Coronary artery (tissue), 2 donors: Measurements from ENCODE around the gene AKR1C4.
"Not testable (repeated sequence)": the region's sequence is repeated elsewhere in the genome, so short reads cannot be mapped to it uniquely, and the experiment has no call there.

Experiments
- DNase-seq: peaks from one replicate; pipeline ENCODE4 v3.0.0-alpha.2; 2017; ENCODE audit warnings: low spot score
- H3K27ac ChIP-seq, 2 donors: fragments of 200-600 bp; sonication (generic); one replicate each; pipeline ENCODE4 v1.5.1; 2016 to 2019
- H3K4me3 ChIP-seq: fragments of 200-600 bp; sonication (generic); 2 replicates; pipeline ENCODE4 v1.5.1; 2016; ENCODE audit warnings: mild to moderate bottlenecking, moderate library complexity
- CTCF ChIP-seq: fragments of 200-600 bp; sonication (generic); IDR thresholded peaks from one replicate; pipeline ENCODE4 v1.5.1; 2019; ENCODE audit warnings: antibody characterized with exemption

Gene AKR1C4

GRCh38 chr10:5157501-5157900 lies 39.1 kb upstream of the AKR1C4 start:
- no peak overlapping the region for H3K27ac ChIP-seq
- H3K4me3 ChIP-seq: no peak overlapping the region
- DNase-seq: no peak
- no peak for TF ChIP-seq CTCF

DNA sequence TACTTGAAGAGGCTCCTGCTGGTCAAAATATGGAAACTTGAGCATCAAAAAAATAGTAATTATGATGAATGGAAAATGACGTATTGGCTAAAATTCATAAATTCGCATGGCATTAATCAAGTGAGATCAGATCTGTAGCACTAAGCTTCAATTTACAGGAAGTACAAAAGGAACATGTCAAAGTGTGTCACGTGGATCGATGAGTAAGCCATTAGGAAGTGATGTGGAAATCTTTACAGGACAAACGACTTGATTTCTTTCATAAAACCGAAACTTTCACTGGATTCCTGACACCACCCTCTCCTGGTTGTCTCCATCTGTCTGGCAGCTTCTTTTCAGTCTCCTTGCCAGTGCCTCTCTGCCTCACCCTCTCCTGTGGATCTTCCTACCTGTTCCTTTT lies 37.5 kb upstream of the AKR1C4 start:
- no peak for TF ChIP-seq CTCF
- no peak for DNase-seq
- Histone ChIP-seq H3K4me3 (no peak overlapping the region), H3K27ac (no peak overlapping the region)

GRCh38 chr10:5163487-5163886 lies 33.1 kb upstream of the AKR1C4 start:
- H3K27ac ChIP-seq: no peak overlapping the region
- TF ChIP-seq CTCF: no peak
- H3K4me3 ChIP-seq: no peak overlapping the region
- DNase-seq: no peak

GRCh38 chr10:5165738-5166137 lies 30.9 kb upstream of the AKR1C4 start:
- no peak for TF ChIP-seq CTCF
- no peak overlapping the region for H3K27ac ChIP-seq
- no peak overlapping the region for H3K4me3 ChIP-seq
- no peak for DNase-seq

DNA sequence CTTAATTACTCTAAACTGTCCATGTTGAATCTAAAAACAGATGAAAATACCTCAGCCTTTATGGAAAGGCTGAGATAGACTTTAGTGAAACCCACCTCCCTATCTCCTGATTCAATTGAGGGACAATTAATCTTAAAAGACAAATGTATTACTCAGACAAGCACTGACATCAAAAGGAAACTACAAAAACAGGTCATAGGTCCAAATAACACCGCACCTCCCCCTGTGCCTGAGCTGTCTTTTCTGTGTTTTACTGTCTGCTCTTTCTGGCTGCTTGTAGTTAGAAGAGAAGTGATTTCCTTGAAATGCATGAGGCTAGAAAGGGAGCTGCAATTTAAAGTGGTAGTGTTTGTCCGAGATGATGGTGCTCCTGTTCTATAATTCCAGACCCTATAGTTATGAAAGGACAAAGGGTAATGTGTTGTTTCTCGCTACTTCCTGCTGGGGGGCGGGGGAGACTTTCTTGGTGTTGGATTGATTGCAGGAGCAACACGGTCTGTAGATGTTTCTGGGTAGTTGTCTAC lies 27.7 kb upstream of the AKR1C4 start:
- no peak for TF ChIP-seq CTCF

GRCh38 chr10:5175581-5175980 lies 21.1 kb upstream of the AKR1C4 start:
- DNase-seq, H3K4me3 ChIP-seq, H3K27ac ChIP-seq: not testable (repeated sequence)

More for the DNA sequence above, 27.7 kb upstream of the AKR1C4 start:
- Histone ChIP-seq H3K27ac (no peak overlapping the region), H3K4me3 (no peak overlapping the region)
- DNase-seq: no peak

GRCh38 chr10:5180503-5180902 lies 16.1 kb upstream of the AKR1C4 start:
- H3K27ac ChIP-seq, H3K4me3 ChIP-seq, DNase-seq: not testable (repeated sequence)

DNA sequence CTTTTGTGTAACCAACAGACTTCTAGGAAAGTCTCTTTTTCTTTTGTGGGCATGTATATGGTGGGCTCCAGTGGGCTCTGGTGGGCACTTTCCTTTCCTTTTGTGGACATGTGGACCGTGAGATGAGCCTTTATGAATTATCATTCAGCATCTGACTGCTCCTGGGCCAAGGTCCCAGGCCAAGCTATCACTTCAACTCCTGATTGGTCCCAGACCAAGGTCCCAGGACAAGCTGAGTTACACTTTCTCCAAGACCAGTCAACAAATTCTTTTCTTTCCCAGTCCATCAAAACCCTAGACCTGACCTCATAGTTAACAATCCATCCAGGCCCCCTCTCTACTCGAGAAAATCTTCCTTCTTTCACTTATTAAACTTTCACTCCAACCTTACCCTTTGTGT lies 12.7 kb upstream of the AKR1C4 start:
- no peak for DNase-seq
- H3K4me3 ChIP-seq: no peak overlapping the region
- no peak overlapping the region for H3K27ac ChIP-seq
- TF ChIP-seq CTCF: no peak
